ENCODE data around the gene HPSE2. TPM values are rescaled to one million over a fixed set of nuclear protein-coding genes. Genes with fewer than 3 reads are reported as not detected.
"Not testable (repeated sequence)": the region's sequence is repeated elsewhere in the genome, so short reads cannot be mapped to it uniquely, and the experiment has no call there.

The HPSE2 gene
- total and polyA plus RNA-seq, 2 of the 13 experiments (the other 11 are each of a cell fraction or from before 2014, with no cell fraction given): 0.01 TPM; not detected in 1

DNA sequence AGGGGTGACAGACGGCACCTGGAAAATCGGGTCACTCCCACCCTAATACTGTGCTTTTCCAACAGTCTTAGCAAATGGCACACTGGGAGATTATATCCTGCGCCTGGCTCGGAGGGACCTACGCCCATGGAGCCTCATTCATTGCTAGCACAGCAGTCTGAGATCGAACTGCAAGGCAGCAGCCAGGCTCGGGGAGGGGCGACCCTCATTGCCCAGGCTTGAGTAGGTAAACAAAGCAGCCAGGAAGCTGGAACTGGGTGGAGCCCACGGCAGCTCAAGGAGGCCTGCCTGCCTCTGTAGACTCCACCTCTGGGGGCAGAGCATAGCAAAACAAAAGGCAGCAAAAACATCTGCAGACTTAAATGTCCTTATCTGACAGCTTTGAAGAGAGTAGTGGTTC, 251.9 kb downstream of the HPSE2 start:
- in situ Hi-C loops (cut with HindIII; ENCODE audit: extremely low pct_ligation_motif_present, low pct_unique_long_range_greater_than_20kb); intact Hi-C loops (cut with micrococcal nuclease; ENCODE audit: unreplicated experiment); H3K4me2 ChIP-seq (ENCODE audit: low read depth, low read length); H3K27ac ChIP-seq (ENCODE audit: extremely low read length, insufficient read depth, low read length); CTCF ChIA-PET (ENCODE audit: low intra/inter-chr PET ratio, low total read pairs); H3K4me3 ChIP-seq (replicated peaks in 1 of 3; ENCODE audit: insufficient read depth in 1 of 3, low read depth in 2 of 3, low read length in 3 of 3); H3K79me2 ChIP-seq (ENCODE audit: insufficient read depth, low read length); POLR2A ChIA-PET; BruUV-seq (replicated peaks); H3K9ac ChIP-seq (ENCODE audit: insufficient read depth, low read depth, low read length); H4K20me1 ChIP-seq (ENCODE audit: insufficient read depth, low read length); H3K9me3 ChIP-seq (ENCODE audit: low read length); FAIRE-seq; H2AFZ ChIP-seq (ENCODE audit: low read length); DNase-seq (ENCODE audit: low spot score); H3K27me3 ChIP-seq (ENCODE audit: control insufficient read depth in 1 of 2, insufficient read depth in 2 of 2, low read length in 2 of 2); ATAC-seq; H3K36me3 ChIP-seq (replicated peaks in 1 of 2; ENCODE audit: control insufficient read depth in 1 of 2, insufficient read depth in 2 of 2, low read length in 2 of 2); H3K4me1 ChIP-seq (ENCODE audit: insufficient read depth, low read length): not testable (repeated sequence)
- WGBS (ENCODE audit: low lambda C conversion rate): 0% methylated on average over 2 of the region's 9 CpGs

DNA sequence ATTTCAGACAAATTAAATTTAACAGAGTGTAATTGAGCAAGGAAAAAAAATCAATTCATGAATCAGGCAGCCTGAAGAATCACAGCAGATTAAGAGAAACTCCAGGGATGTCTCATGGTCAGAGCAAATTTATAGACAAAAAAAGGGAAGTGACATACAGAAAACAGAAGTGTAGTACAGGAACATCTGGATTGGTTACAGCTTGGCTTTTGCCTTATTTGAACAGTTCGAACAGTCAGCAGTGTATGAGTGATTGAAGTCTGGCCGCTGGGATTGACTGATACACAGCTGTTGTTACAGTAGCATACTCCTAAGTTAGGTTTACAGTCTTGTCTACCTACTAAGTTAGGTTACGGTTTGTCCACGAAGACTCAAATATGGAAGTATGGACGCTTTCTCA, 255.3 kb downstream of the HPSE2 start:
- H3K4me3 ChIP-seq (replicated peaks in 1 of 3; ENCODE audit: insufficient read depth in 1 of 3, low read depth in 2 of 3, low read length in 3 of 3): no peak overlapping the region
- no peak overlapping the region for H3K9ac ChIP-seq (ENCODE audit: insufficient read depth, low read depth, low read length)
- no peak for DNase-seq (ENCODE audit: low spot score)
- H3K79me2 ChIP-seq (ENCODE audit: insufficient read depth, low read length): no peaks in the 10 kb centered on the region
- intact Hi-C loops (cut with micrococcal nuclease; ENCODE audit: unreplicated experiment) (no loop called here), in situ Hi-C loops (cut with HindIII; ENCODE audit: extremely low pct_ligation_motif_present, low pct_unique_long_range_greater_than_20kb) (no loop called here)
- no peaks in the 10 kb centered on the region for H3K4me1 ChIP-seq (ENCODE audit: insufficient read depth, low read length)
- no peaks in the 10 kb centered on the region for H3K36me3 ChIP-seq (replicated peaks in 1 of 2; ENCODE audit: control insufficient read depth in 1 of 2, insufficient read depth in 2 of 2, low read length in 2 of 2)
- H3K27me3 ChIP-seq (ENCODE audit: control insufficient read depth in 1 of 2, insufficient read depth in 2 of 2, low read length in 2 of 2): no peaks in the 10 kb centered on the region
- H3K27ac ChIP-seq (ENCODE audit: extremely low read length, insufficient read depth, low read length): no peak overlapping the region
- WGBS (ENCODE audit: low lambda C conversion rate): 0% methylated on average over 5 of the region's 5 CpGs
- no TSS peak for BruUV-seq (replicated peaks)
- no peak for ATAC-seq
- POLR2A ChIA-PET: no interaction called here
- CTCF ChIA-PET (ENCODE audit: low intra/inter-chr PET ratio, low total read pairs): no interaction called here
- H2AFZ ChIP-seq (ENCODE audit: low read length): no peak overlapping the region
- FAIRE-seq: no peak
- H3K9me3 ChIP-seq (ENCODE audit: low read length): no peaks in the 10 kb centered on the region
- H4K20me1 ChIP-seq (ENCODE audit: insufficient read depth, low read length): no peaks in the 10 kb centered on the region
- H3K4me2 ChIP-seq (ENCODE audit: low read depth, low read length): no peak overlapping the region
- TF ChIP-seq, protein P1, sequence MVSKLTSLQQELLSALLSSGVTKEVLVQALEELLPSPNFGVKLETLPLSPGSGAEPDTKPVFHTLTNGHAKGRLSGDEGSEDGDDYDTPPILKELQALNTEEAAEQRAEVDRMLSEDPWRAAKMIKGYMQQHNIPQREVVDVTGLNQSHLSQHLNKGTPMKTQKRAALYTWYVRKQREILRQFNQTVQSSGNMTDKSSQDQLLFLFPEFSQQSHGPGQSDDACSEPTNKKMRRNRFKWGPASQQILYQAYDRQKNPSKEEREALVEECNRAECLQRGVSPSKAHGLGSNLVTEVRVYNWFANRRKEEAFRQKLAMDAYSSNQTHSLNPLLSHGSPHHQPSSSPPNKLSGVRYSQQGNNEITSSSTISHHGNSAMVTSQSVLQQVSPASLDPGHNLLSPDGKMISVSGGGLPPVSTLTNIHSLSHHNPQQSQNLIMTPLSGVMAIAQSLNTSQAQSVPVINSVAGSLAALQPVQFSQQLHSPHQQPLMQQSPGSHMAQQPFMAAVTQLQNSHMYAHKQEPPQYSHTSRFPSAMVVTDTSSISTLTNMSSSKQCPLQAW (CRISPR knock-in tag; IDR thresholded peaks at IDR 0.05): no peak
- TF ChIP-seq ZNF629 (CRISPR knock-in tag; conservative IDR thresholded peaks at IDR 0.05): no peak
- no peak for TF ChIP-seq RXRA (CRISPR knock-in tag; IDR thresholded peaks at IDR 0.05)
- no peak for TF ChIP-seq SP1 (IDR thresholded peaks at IDR 0.05)
- TF ChIP-seq SP1 (CRISPR knock-in tag; IDR thresholded peaks at IDR 0.05): no peak
- TF ChIP-seq ZC3H13 (CRISPR knock-in tag; IDR thresholded peaks at IDR 0.05): no peak
- TF ChIP-seq SP2 (CRISPR knock-in tag; IDR thresholded peaks at IDR 0.05): no peak
- TF ChIP-seq ARNT2 (CRISPR knock-in tag; IDR thresholded peaks at IDR 0.05; ENCODE audit: low read depth): no peak
- no peak for TF ChIP-seq ATRX (CRISPR knock-in tag; IDR thresholded peaks at IDR 0.05; ENCODE audit: borderline replicate concordance)
- no peak for TF ChIP-seq PHF5A (CRISPR knock-in tag; IDR thresholded peaks at IDR 0.05; ENCODE audit: low read depth, unreplicated experiment)
- TF ChIP-seq, protein P2, sequence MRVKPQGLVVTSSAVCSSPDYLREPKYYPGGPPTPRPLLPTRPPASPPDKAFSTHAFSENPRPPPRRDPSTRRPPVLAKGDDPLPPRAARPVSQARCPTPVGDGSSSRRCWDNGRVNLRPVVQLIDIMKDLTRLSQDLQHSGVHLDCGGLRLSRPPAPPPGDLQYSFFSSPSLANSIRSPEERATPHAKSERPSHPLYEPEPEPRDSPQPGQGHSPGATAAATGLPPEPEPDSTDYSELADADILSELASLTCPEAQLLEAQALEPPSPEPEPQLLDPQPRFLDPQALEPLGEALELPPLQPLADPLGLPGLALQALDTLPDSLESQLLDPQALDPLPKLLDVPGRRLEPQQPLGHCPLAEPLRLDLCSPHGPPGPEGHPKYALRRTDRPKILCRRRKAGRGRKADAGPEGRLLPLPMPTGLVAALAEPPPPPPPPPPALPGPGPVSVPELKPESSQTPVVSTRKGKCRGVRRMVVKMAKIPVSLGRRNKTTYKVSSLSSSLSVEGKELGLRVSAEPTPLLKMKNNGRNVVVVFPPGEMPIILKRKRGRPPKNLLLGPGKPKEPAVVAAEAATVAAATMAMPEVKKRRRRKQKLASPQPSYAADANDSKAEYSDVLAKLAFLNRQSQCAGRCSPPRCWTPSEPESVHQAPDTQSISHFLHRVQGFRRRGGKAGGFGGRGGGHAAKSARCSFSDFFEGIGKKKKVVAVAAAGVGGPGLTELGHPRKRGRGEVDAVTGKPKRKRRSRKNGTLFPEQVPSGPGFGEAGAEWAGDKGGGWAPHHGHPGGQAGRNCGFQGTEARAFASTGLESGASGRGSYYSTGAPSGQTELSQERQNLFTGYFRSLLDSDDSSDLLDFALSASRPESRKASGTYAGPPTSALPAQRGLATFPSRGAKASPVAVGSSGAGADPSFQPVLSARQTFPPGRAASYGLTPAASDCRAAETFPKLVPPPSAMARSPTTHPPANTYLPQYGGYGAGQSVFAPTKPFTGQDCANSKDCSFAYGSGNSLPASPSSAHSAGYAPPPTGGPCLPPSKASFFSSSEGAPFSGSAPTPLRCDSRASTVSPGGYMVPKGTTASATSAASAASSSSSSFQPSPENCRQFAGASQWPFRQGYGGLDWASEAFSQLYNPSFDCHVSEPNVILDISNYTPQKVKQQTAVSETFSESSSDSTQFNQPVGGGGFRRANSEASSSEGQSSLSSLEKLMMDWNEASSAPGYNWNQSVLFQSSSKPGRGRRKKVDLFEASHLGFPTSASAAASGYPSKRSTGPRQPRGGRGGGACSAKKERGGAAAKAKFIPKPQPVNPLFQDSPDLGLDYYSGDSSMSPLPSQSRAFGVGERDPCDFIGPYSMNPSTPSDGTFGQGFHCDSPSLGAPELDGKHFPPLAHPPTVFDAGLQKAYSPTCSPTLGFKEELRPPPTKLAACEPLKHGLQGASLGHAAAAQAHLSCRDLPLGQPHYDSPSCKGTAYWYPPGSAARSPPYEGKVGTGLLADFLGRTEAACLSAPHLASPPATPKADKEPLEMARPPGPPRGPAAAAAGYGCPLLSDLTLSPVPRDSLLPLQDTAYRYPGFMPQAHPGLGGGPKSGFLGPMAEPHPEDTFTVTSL (CRISPR knock-in tag; IDR thresholded peaks at IDR 0.05; ENCODE audit: borderline replicate concordance): no peak
- TF ChIP-seq ATAD3A (CRISPR knock-in tag; IDR thresholded peaks at IDR 0.05): no peak
